ENCODE data around the gene CEP152. TPM values are rescaled to one million over a fixed set of nuclear protein-coding genes. Genes with fewer than 3 reads are reported as not detected.

The CEP152 gene
- polyA plus RNA-seq, 1 donor from 2014 or later: 1.3 TPM

GRCh38 chr15:48833526-48834239 is 22.8 kb upstream of the CEP152 start:
- Histone ChIP-seq H3K27ac (ENCODE audit: low read length) (no peak overlapping the region), H3K4me2 (ENCODE audit: low read length) (no peak overlapping the region), H4K20me1 (ENCODE audit: insufficient read depth) (no peaks in the 10 kb centered on the region), H3K4me3 (ENCODE audit: low read length) (no peak overlapping the region), H3F3A (ENCODE audit: insufficient read depth, low read length, poor library complexity, severe bottlenecking) (no peaks in the 10 kb centered on the region), H3K9me2 (ENCODE audit: insufficient read depth, low read length) (no peaks in the 10 kb centered on the region), H3K27me3 (ENCODE audit: insufficient read depth, low read depth, low read length) (no peaks in the 10 kb centered on the region), H3K9ac (ENCODE audit: low read length) (no peak overlapping the region), H3K9me3 (ENCODE audit: low read length) (no peaks in the 10 kb centered on the region), H3K79me2 (replicated peaks; ENCODE audit: insufficient read depth, low read length) (no peaks in the 10 kb centered on the region), H3K36me3 (ENCODE audit: insufficient read depth, low read length) (no peaks in the 10 kb centered on the region), H2AFZ (ENCODE audit: low read depth, low read length) (no peak overlapping the region)
- TF ChIP-seq MXI1 (conservative IDR thresholded peaks at IDR 0.05; ENCODE audit: poor library complexity, severe bottlenecking): no peak

DNA sequence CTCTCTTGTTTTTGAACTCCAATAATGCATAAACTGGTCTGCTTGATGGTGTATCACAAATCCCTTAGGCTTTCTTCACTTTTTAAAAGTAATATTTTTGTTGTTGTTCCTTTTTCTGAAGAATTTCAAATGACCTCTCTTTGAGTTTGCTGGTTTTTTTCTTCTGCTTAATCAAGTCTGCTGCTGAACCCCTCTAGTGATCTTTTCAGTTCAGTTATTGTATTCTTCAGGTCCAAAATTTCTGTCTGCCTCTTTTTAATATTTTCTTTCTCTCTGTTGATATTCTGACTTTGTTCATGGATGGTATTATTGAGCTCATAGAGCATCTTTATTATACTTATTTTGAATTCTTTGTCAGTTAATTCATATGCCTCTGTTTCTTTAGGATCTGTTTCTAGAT is 21.8 kb upstream of the CEP152 start:
- Histone ChIP-seq H3K9ac (ENCODE audit: low read length) (no peak overlapping the region), H3K4me2 (ENCODE audit: low read length) (no peak overlapping the region), H3K36me3 (ENCODE audit: insufficient read depth, low read length) (no peaks in the 10 kb centered on the region), H3K27me3 (ENCODE audit: insufficient read depth, low read depth, low read length) (no peaks in the 10 kb centered on the region), H3K4me3 (ENCODE audit: low read length) (no peak overlapping the region), H3K9me3 (ENCODE audit: low read length) (no peaks in the 10 kb centered on the region), H3F3A (ENCODE audit: insufficient read depth, low read length, poor library complexity, severe bottlenecking) (no peaks in the 10 kb centered on the region), H3K27ac (ENCODE audit: low read length) (no peak overlapping the region), H4K20me1 (ENCODE audit: insufficient read depth) (no peaks in the 10 kb centered on the region), H3K79me2 (replicated peaks; ENCODE audit: insufficient read depth, low read length) (no peaks in the 10 kb centered on the region), H3K9me2 (ENCODE audit: insufficient read depth, low read length) (no peaks in the 10 kb centered on the region), H2AFZ (ENCODE audit: low read depth, low read length) (no peak overlapping the region)
- no peak for TF ChIP-seq EP300 (conservative IDR thresholded peaks at IDR 0.05; ENCODE audit: poor library complexity, severe bottlenecking)
- TF ChIP-seq TAF1 (IDR thresholded peaks at IDR 0.05; ENCODE audit: low read depth): no peak
- no peak for TF ChIP-seq SMC3 (conservative IDR thresholded peaks at IDR 0.05; ENCODE audit: poor library complexity)
- TF ChIP-seq POLR2AphosphoS5 (IDR thresholded peaks at IDR 0.05): no peak
- TF ChIP-seq, protein P1, sequence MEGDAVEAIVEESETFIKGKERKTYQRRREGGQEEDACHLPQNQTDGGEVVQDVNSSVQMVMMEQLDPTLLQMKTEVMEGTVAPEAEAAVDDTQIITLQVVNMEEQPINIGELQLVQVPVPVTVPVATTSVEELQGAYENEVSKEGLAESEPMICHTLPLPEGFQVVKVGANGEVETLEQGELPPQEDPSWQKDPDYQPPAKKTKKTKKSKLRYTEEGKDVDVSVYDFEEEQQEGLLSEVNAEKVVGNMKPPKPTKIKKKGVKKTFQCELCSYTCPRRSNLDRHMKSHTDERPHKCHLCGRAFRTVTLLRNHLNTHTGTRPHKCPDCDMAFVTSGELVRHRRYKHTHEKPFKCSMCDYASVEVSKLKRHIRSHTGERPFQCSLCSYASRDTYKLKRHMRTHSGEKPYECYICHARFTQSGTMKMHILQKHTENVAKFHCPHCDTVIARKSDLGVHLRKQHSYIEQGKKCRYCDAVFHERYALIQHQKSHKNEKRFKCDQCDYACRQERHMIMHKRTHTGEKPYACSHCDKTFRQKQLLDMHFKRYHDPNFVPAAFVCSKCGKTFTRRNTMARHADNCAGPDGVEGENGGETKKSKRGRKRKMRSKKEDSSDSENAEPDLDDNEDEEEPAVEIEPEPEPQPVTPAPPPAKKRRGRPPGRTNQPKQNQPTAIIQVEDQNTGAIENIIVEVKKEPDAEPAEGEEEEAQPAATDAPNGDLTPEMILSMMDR (IDR thresholded peaks at IDR 0.05; ENCODE audit: poor library complexity, severe bottlenecking): no peak
- TF ChIP-seq REST (IDR thresholded peaks at IDR 0.05; ENCODE audit: borderline replicate concordance): no peak
- TF ChIP-seq MXI1 (conservative IDR thresholded peaks at IDR 0.05; ENCODE audit: poor library complexity, severe bottlenecking): no peak
- no peak for TF ChIP-seq RAD21 (conservative IDR thresholded peaks at IDR 0.05)
- TF ChIP-seq EZH2 (IDR thresholded peaks at IDR 0.05; ENCODE audit: borderline replicate concordance, insufficient read depth, low read length, poor library complexity, severe bottlenecking): no peak

All from neural cell (in vitro differentiated cells).